SKM-1 (cell line): ENCODE measurements around the gene PTBP3.
"Not testable (repeated sequence)": the region's sequence is repeated elsewhere in the genome, so short reads cannot be mapped to it uniquely, and the experiment has no call there.

Experiments used
- DNase-seq: peaks from one replicate; lab custom pipeline; 2025; ENCODE audit not compliant: unreplicated experiment; lab: John Stamatoyannopoulos, UW

Gene PTBP3

GRCh38 chr9:112274600-112274999, 58.8 kb downstream of the PTBP3 start:
- DNase-seq, result no peak

DNA sequence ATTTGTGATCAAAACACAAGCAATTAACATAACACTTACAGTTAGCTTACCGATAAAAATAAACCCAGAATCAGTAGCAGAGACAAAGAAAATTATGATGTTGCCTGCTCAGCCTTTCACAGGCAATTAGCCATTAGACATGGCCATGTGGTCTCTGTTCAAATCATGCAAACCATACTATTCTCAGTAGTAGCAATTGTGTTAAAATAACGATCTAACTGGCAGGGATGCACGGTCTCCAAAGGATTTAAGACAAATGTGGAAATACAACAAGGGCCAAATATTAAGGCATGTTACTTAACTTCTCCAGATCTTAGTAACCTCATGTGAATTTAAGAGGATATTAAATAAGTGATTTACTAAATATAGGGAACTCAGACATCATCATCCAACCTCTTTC, 59.5 kb downstream of the PTBP3 start:
- DNase-seq, result no peak

- DNase-seq, result no peak
Measured at GRCh38 chr9:112271466-112272098, 61.8 kb downstream of the PTBP3 start.

DNA sequence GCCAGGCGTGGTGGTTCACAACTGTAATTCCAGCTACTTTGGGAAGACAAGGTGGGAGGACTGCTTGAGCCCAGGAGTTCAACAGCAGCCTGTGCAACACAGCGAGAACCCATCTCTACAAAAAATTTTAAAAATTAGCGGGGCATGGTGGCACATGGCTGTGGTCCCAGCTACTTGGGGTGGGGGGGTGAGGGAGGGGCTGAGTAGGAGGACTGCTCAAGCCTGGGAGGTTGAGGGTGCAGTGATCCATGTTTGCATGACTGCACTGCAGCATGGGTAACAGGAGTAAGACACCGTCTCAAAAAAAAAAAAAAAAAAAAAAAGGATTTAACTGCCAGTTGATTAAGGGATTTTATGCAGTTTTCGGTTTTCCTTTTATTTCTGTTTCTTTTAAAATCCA, 65.0 kb downstream of the PTBP3 start:
- DNase-seq, result no peak

GRCh38 chr9:112267086-112267485, 66.3 kb downstream of the PTBP3 start:
- DNase-seq, result not testable (repeated sequence)

- no peak for DNase-seq
Measured at GRCh38 chr9:112265391-112265790, 68.0 kb downstream of the PTBP3 start.

DNA sequence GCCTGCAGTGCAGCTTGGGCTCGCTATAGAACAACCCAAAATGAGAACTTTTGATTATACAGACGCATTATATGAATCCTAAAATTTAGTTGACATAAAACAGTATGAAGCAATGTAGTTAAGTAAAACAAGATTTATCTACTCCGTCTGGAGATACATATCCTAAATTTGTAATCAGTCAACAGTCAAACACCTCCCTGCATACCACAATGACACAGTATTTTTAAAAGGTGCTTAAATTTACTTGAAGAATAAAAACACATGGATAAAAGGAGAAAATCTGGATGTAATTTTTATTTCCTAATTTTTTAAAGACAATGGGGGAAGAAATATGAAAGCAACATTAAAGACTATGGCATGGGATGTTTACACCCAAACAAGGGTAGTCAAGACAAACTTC, 70.8 kb downstream of the PTBP3 start:
- no peak for DNase-seq

DNA sequence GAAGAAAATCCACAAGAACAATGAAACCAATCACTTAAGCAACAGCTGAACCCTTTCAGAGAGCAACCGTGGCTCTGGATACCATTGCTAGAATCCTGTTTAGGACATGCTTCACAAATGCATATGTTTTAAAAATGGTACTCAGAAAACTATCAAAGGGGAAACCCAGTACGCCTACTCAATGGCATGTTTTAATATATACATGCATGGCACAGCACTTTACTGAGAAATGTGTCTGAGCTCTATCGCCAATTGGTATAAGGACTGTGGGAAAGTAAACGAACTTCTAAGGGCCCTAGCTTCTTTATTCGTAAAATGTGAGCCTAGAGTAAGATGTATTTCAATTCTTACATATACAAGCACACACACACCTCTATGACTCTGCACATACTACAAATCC, 72.3 kb downstream of the PTBP3 start:
- DNase-seq, result no peak

DNA sequence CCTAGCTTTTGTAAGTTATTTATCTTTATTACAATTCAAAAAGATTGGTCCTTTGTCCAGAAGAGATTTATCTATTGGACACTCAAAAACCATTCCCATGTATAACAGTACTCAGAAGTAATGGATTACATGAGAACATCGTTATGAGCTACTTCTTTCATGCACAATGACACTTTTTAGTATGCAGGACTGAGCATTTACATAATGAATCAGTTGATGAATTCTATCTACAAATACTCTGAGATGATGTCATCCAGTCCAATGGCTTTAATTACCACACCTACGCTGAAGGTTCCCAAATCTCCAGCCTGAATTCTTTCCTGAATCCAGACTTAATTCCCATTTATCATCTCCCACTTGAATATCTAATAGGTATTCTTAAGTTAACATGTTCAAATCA, 75.3 kb downstream of the PTBP3 start:
- no peak for DNase-seq

GRCh38 chr9:112252194-112252593, 81.2 kb downstream of the PTBP3 start:
- no peak for DNase-seq

GRCh38 chr9:112249277-112249676, 84.1 kb downstream of the PTBP3 start:
- DNase-seq, result no peak

GRCh38 chr9:112248722-112249121, 84.7 kb downstream of the PTBP3 start:
- no peak for DNase-seq

- no peak for DNase-seq
Measured at GRCh38 chr9:112247090-112247489, 86.3 kb downstream of the PTBP3 start.

DNA sequence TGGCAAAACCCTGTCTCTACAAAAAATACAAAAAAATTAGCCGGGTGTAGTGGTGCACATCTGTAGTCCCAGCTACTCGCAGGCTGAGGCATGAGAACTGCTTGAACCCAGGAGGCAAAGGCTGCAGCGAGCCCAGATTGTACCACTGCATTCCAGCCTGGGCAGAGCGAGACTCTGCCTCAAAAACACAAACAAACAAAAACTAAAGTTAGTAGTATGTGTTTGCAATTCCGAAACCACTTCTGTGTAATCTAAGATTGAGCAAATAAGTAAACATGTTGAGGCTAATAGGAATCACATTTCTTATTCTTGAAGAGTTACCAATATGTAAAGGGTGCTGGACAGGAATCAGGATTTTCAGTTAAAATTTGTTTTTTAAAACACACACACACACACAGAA, 88.3 kb downstream of the PTBP3 start:
- DNase-seq, result no peak

GRCh38 chr9:112242147-112242804, 91.1 kb downstream of the PTBP3 start:
- no peak for DNase-seq

DNA sequence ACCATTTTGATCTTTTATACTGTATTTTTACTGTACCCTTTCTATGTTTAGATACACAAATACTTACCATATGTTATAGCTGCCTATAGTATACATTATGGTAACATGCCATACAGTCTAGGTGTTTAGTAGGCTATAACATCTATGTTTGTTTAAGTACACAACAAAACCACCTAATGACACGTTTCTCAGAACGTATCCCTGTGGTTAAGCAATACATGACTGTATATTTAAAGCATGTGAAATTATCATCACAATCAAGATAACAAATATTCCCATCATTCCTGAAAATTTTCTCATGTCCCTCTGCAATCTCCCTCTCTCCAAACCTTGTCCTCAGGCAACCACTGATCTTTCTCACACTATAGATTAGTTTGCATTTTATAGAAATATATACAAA, 91.9 kb downstream of the PTBP3 start:
- no peak for DNase-seq

GRCh38 chr9:112239708-112240107, 93.7 kb downstream of the PTBP3 start:
- DNase-seq, result no peak

DNA sequence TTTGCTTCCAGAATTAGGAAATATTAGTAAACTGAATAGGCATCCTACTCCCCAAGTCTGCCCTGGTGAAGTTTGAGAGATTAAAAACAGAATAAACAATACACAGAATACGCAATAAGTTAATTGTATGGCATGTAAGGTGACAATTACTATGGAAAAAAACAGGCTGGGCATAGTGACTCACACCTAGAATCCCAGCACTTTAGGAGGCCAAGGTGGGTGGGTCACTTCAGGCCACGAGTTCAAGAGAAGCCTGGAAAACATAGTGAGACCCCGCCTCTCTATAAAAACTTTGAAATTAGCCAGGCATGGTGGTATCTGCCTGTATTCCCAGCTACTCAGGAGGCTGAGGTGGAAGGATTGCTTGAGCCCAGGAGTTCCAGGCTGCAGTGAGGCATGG, 94.1 kb downstream of the PTBP3 start:
- no peak for DNase-seq

GRCh38 chr9:112234779-112235178, 98.6 kb downstream of the PTBP3 start:
- no peak for DNase-seq

DNA sequence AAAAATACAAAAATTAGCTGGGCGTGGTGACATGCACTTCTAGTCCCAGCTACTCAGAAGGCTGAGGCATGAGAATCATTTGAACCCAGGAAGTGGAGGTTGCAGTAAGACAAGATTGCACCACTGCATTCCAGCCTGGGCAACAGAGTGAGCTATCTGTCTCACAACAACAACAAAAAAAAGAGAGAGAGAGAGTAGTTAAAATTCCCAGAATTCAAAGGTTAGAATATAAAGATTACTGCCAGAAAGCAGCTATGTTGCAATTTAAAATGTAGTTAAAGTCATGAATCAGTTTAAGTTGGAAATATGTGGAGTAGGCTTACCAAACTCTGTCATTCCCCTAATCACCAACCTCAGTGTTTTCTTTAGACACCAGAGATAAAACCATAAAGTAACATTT, 99.7 kb downstream of the PTBP3 start:
- DNase-seq, result no peak

DNA sequence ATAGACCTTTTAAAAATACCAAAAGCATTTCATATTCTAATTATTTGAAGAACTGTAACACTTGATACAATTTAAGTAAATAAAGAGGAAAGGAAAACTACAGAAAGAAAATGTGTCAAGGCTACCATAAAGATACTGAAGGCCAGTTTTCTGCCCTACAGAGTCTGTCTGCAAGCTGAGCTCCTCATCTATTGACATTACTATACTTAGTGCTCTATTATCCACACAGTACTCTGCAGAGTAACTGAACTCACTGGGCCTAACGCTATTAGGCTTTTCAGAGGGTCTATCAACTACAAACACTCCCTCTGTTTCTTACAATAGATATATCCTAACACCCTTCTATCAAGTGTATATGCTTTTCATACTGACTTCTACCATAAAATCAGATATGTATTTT, 101.2 kb downstream of the PTBP3 start:
- DNase-seq, result no peak

- no peak for DNase-seq
Measured at GRCh38 chr9:112226091-112226490, 107.3 kb downstream of the PTBP3 start.
